K562 (cell line): ENCODE data around the gene ZCCHC14. TPM values are rescaled to one million over a fixed set of nuclear protein-coding genes. Genes with fewer than 3 reads are reported as not detected.

Source experiments
- ATAC-seq: fragments of 200-7000 bp; cut with Tn5 transposase; 3 replicates; pipeline ENCODE4 v1.9.1; 2020; ENCODE audit warnings: moderate library complexity
- BruUV-seq: library from RNA; stranded (reverse); fragments of 400-500 nt; replicated peaks from 2 replicates; lab custom pipeline; 2021; lab: Mats Ljungman, UMichigan
- CTCF ChIA-PET: fragments of 300-600 bp; formaldehyde crosslinking; extraction: SDS; loops from one replicate; lab custom pipeline; 2021; ENCODE audit warnings: low intra/inter-chr PET ratio; lab: Yijun Ruan, JAX
- POLR2A ChIA-PET: fragments of 300-600, 350-650 bp; sonication (Branson Sonifier 250); formaldehyde crosslinking; extraction: SDS; loops from one replicate; lab custom pipeline; 2021; ENCODE audit warnings: antibody characterized with exemption, inconsistent platforms; lab: Yijun Ruan, JAX
- DNase-seq, 4 experiments: peaks; one replicate each; pipeline versions ENCODE4 v3.0.0 to v3.0.0-alpha.2; 2011 to 2018; ENCODE audit warnings: low spot score in 3 of 4, mixed read lengths in 3 of 4; ENCODE audit errors: extremely low read depth in 1 of 4
- FAIRE-seq: peaks from 2 replicates; lab custom pipeline; 2011; peaks lifted over from hg19 to GRCh38; lab: Jason Lieb, UNC
- H2AFZ ChIP-seq: 2 replicates; pipeline ENCODE4 v1.6.0; 2011; ENCODE audit warnings: low read depth, low read length, control low read depth, inconsistent platforms
- H3K27ac ChIP-seq: fragments of 200-600 bp; 3 replicates; pipeline ENCODE4 v1.8.0; 2011; ENCODE audit warnings: low read depth, mild to moderate bottlenecking, control low read depth, inconsistent platforms, low read length, moderate library complexity, mixed read lengths; ENCODE audit errors: extremely low read depth
- H3K27me3 ChIP-seq, 2 experiments: fragments of 300-600 bp in 1 of 2; 2 replicates in 1 of 2; 3 replicates in 1 of 2; pipeline versions ENCODE4 v1.6.0 to v1.8.0; 2011; ENCODE audit warnings: inconsistent platforms in 2 of 2, low read length in 2 of 2, mild to moderate bottlenecking in 1 of 2, mixed read lengths in 1 of 2, moderate library complexity in 1 of 2; ENCODE audit not compliant: control insufficient read depth in 2 of 2, insufficient read depth in 2 of 2
- H3K36me3 ChIP-seq: fragments of 300-600 bp; 3 replicates; pipeline ENCODE4 v1.8.0; 2011; ENCODE audit warnings: mild to moderate bottlenecking, low read length, inconsistent platforms; ENCODE audit not compliant: control insufficient read depth, insufficient read depth
- H3K4me1 ChIP-seq, 2 experiments: fragments of 200-600 bp in 1 of 2; replicated peaks in 1 of 2; 2 replicates in 1 of 2; 3 replicates in 1 of 2; pipeline versions ENCODE4 v1.5.1 to v1.8.0; 2011; ENCODE audit warnings: inconsistent platforms in 2 of 2, low read length in 2 of 2, mild to moderate bottlenecking in 1 of 2, mixed read lengths in 1 of 2, moderate library complexity in 1 of 2; ENCODE audit not compliant: control insufficient read depth in 2 of 2, insufficient read depth in 2 of 2
- H3K4me2 ChIP-seq: 2 replicates; pipeline ENCODE4 v1.6.1; 2011; ENCODE audit warnings: low read length, control low read depth, inconsistent platforms, mixed read lengths; ENCODE audit not compliant: insufficient read depth
- H3K4me3 ChIP-seq: fragments of 200-600 bp; sonication (generic), shearing (Covaris generic); 2 replicates; pipeline ENCODE4 v1.5.1; 2016; ENCODE audit warnings: control low read depth, inconsistent platforms
- H3K79me2 ChIP-seq: fragments of 200-600 bp; 3 replicates; pipeline ENCODE4 v1.8.0; 2011; ENCODE audit warnings: low read length, inconsistent platforms; ENCODE audit not compliant: control insufficient read depth, insufficient read depth
- H3K9ac ChIP-seq, 2 experiments: 2 replicates each; pipeline versions ENCODE4 v1.6.0 to v1.6.1; 2011; ENCODE audit warnings: low read depth in 2 of 2, low read length in 2 of 2, control low read depth in 1 of 2, inconsistent platforms in 1 of 2, mild to moderate bottlenecking in 1 of 2, mixed read lengths in 1 of 2; ENCODE audit not compliant: insufficient read depth in 1 of 2
- H3K9me1 ChIP-seq: one replicate; pipeline ENCODE4 v1.6.0; 2011; ENCODE audit warnings: inconsistent platforms, mild to moderate bottlenecking, low read length, moderate library complexity; ENCODE audit not compliant: control insufficient read depth, insufficient read depth
- H3K9me3 ChIP-seq: replicated peaks from 2 replicates; pipeline ENCODE4 v1.5.1; 2011; ENCODE audit warnings: low read depth, low read length, inconsistent platforms; ENCODE audit not compliant: control insufficient read depth, insufficient read depth
- H4K20me1 ChIP-seq: replicated peaks from 2 replicates; pipeline ENCODE4 v1.6.1; 2011; ENCODE audit warnings: low read length, inconsistent platforms, mixed read lengths; ENCODE audit not compliant: control insufficient read depth, insufficient read depth
- CAMTA2 ChIP-seq: fragments of 250-450 bp; sonication (Bioruptor Pico); conservative IDR thresholded peaks from 2 replicates; pipeline ENCODE4 v1.5.1; 2022
- CHCHD3 ChIP-seq: fragments of 250-450 bp; sonication (Bioruptor Pico); IDR thresholded peaks from 2 replicates; pipeline ENCODE4 v2.1.2; 2022; ENCODE audit warnings: mild to moderate bottlenecking
- CXXC5 ChIP-seq: fragments of 250-450 bp; sonication (Bioruptor Pico); IDR thresholded peaks from 2 replicates; pipeline ENCODE4 v1.8.0; 2022; ENCODE audit warnings: inconsistent platforms, mild to moderate bottlenecking, moderate library complexity
- FOXK2 ChIP-seq, 2 experiments: fragments of 450-650 bp; IDR thresholded peaks in 1 of 2; conservative IDR thresholded peaks in 1 of 2; 2 replicates each; pipeline ENCODE4 v1.6.1; 2016; ENCODE audit warnings: low read depth in 2 of 2, mild to moderate bottlenecking in 1 of 2
- GTF2E2 ChIP-seq: fragments of 200-800 bp; sonication (Bioruptor generic); IDR thresholded peaks from 2 replicates; pipeline ENCODE4 v1.6.1; 2016; ENCODE audit warnings: missing genetic modification characterization, missing compliant biosample characterization
- HDAC6 ChIP-seq: IDR thresholded peaks from 2 replicates; pipeline ENCODE4 v1.6.1; 2012; ENCODE audit warnings: low read depth, mild to moderate bottlenecking, control low read depth, inconsistent platforms, low read length, moderate library complexity
- JUNB ChIP-seq: fragments of 450-650 bp; formaldehyde crosslinking; conservative IDR thresholded peaks from 2 replicates; pipeline ENCODE4 v1.4.0; 2020; ENCODE audit warnings: mild to moderate bottlenecking
- MAZ ChIP-seq, 2 experiments: fragments of 450-650 bp in 1 of 2; sonication (generic) in 1 of 2; formaldehyde crosslinking; IDR thresholded peaks in 1 of 2; conservative IDR thresholded peaks in 1 of 2; 2 replicates each; pipeline versions ENCODE4 v1.4.0 to v1.5.0; 2020; ENCODE audit warnings: mild to moderate bottlenecking in 1 of 2, missing genetic modification reagents in 1 of 2
- MYC ChIP-seq, 2 experiments: fragments of 250-450 bp in 1 of 2; sonication (Bioruptor Pico) in 1 of 2; IDR thresholded peaks; 2 replicates each; pipeline versions ENCODE4 v1.5.1 to v1.6.1; 2012 to 2021; ENCODE audit warnings: low read depth in 2 of 2, borderline replicate concordance in 1 of 2, improper control_type of control experiment in 1 of 2, low read length in 1 of 2, mild to moderate bottlenecking in 1 of 2, moderate library complexity in 1 of 2
- TAF7 ChIP-seq: fragments of 450-650 bp; IDR thresholded peaks from 2 replicates; pipeline ENCODE4 v1.6.1; 2016; ENCODE audit warnings: missing genetic modification characterization, missing compliant biosample characterization
- TARDBP ChIP-seq: fragments of 450-650 bp; IDR thresholded peaks from 2 replicates; pipeline ENCODE4 v1.6.1; 2016
- WGBS: fragments of 100-300 bp; shearing (Covaris generic); methylation state at CpG from one replicate; pipeline ENCODE4 v1.1.6; 2016; ENCODE audit warnings: low coverage, mixed read lengths; ENCODE audit not compliant: insufficient coverage; ENCODE audit errors: missing lambda C conversion rate; 5-methylcytosine and 5-hydroxymethylcytosine counted together
- in situ Hi-C: fragments of 300-500 bp; cut with MboI; formaldehyde crosslinking; loops from 4 replicates; pipeline ENCODE4 v1.15.0; 2018; ENCODE audit warnings: inconsistent platforms, mixed read lengths
- intact Hi-C: fragments of 100-400 bp; cut with micrococcal nuclease; formaldehyde crosslinking; loops from 2 replicates; pipeline ENCODE4 v1.14.2; 2022
- polyA plus RNA-seq, 8 experiments: library from polyadenylated mRNA; depleted of rRNA in 4 of 8; stranded (reverse) in 5 of 8; unstranded in 3 of 8; fragments of >200 nt; fragmentation: Nextera tagmentation in 2 of 8; fragmentation: Illumina TruSeq in 1 of 8; extraction: Ambion mirVana in 2 of 8; extraction: Trizol in 1 of 8; gene quantifications; 2 replicates each; pipeline versions ENCODE4 v1.2.1 to v1.2.3, GENCODE V29; 2011 to 2014; ENCODE audit warnings: inconsistent platforms in 1 of 8, missing spikeins in 1 of 8
- total RNA-seq, 7 experiments: library from RNA; depleted of rRNA in 6 of 7; stranded (reverse); fragments of >200 nt in 6 of 7; fragmentation: Illumina TruSeq in 2 of 7; extraction: Trizol in 2 of 7; gene quantifications; 2 replicates each; pipeline versions ENCODE4 v1.2.1 to v1.2.3, GENCODE V29; 2011 to 2021; ENCODE audit warnings: low replicate concordance in 1 of 7
- TF ChIP-seq, protein P1 (sequence below): sonication (generic); formaldehyde crosslinking; IDR thresholded peaks from 2 replicates; pipeline ENCODE4 v1.8.1; 2023; ENCODE audit warnings: mild to moderate bottlenecking, missing genetic modification reagents
- TF ChIP-seq, protein P2 (sequence below): fragments of 200-800 bp; sonication (Bioruptor generic); IDR thresholded peaks from 2 replicates; pipeline ENCODE4 v1.6.1; 2016; ENCODE audit warnings: missing genetic modification characterization, missing compliant biosample characterization

ZCCHC14 gene
- total and polyA plus RNA-seq, 9 of the 15 experiments (the other 6 are each of a cell fraction or from before 2014, with no cell fraction given): 1.5 to 12.4 (median 2.9) TPM

DNA sequence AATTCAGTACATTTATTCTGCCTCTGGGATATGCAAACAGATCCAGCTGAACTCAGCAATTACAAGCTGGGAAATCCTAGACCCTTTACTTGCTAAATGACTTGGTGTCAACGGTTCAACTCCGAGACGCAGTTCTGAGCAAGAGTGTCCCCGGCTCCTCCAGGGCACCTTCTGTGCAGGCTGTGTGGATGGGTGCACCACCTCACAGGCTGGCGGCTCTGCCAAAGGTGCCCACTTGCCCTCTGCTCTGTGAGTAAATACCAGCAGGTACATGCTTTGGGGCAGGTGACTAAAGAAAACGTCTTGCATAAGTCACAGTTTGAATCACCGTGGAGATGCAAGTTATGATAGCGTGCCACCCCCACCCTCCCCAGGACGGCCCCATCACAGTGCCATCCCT lies 77.4 kb downstream of the ZCCHC14 start:
- H2AFZ ChIP-seq: no peak overlapping the region
- no peak overlapping the region for H3K4me3 ChIP-seq
- FAIRE-seq (no peak), ATAC-seq (no peak), DNase-seq (no peak)
- 84% methylated on average over 5 of the region's 9 CpGs for WGBS
- TF ChIP-seq HDAC6 (no peak), MAZ (CRISPR knock-in tag; conservative IDR thresholded peaks at IDR 0.05 in 1 of 2, IDR thresholded peaks at IDR 0.05 in 1 of 2) (no peak), MYC (IDR thresholded peaks at IDR 0.05; ENCODE audit: low read depth, low read length) (no peak), MYC (CRISPR knock-in tag; IDR thresholded peaks at IDR 0.05; ENCODE audit: borderline replicate concordance, low read depth) (no peak), TAF7 (no peak), CXXC5 (CRISPR knock-in tag) (no peak), JUNB (CRISPR knock-in tag) (no peak), GTF2E2 (tag) (no peak), CHCHD3 (CRISPR knock-in tag) (no peak), FOXK2 (conservative IDR thresholded peaks at IDR 0.05 in 1 of 2, IDR thresholded peaks at IDR 0.05 in 1 of 2; ENCODE audit: low read depth in 2 of 2) (no peak), TARDBP (no peak), CAMTA2 (CRISPR knock-in tag) (no peak)
- TF ChIP-seq, protein P1, sequence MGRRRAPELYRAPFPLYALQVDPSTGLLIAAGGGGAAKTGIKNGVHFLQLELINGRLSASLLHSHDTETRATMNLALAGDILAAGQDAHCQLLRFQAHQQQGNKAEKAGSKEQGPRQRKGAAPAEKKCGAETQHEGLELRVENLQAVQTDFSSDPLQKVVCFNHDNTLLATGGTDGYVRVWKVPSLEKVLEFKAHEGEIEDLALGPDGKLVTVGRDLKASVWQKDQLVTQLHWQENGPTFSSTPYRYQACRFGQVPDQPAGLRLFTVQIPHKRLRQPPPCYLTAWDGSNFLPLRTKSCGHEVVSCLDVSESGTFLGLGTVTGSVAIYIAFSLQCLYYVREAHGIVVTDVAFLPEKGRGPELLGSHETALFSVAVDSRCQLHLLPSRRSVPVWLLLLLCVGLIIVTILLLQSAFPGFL: no peak
- TF ChIP-seq, protein P2, sequence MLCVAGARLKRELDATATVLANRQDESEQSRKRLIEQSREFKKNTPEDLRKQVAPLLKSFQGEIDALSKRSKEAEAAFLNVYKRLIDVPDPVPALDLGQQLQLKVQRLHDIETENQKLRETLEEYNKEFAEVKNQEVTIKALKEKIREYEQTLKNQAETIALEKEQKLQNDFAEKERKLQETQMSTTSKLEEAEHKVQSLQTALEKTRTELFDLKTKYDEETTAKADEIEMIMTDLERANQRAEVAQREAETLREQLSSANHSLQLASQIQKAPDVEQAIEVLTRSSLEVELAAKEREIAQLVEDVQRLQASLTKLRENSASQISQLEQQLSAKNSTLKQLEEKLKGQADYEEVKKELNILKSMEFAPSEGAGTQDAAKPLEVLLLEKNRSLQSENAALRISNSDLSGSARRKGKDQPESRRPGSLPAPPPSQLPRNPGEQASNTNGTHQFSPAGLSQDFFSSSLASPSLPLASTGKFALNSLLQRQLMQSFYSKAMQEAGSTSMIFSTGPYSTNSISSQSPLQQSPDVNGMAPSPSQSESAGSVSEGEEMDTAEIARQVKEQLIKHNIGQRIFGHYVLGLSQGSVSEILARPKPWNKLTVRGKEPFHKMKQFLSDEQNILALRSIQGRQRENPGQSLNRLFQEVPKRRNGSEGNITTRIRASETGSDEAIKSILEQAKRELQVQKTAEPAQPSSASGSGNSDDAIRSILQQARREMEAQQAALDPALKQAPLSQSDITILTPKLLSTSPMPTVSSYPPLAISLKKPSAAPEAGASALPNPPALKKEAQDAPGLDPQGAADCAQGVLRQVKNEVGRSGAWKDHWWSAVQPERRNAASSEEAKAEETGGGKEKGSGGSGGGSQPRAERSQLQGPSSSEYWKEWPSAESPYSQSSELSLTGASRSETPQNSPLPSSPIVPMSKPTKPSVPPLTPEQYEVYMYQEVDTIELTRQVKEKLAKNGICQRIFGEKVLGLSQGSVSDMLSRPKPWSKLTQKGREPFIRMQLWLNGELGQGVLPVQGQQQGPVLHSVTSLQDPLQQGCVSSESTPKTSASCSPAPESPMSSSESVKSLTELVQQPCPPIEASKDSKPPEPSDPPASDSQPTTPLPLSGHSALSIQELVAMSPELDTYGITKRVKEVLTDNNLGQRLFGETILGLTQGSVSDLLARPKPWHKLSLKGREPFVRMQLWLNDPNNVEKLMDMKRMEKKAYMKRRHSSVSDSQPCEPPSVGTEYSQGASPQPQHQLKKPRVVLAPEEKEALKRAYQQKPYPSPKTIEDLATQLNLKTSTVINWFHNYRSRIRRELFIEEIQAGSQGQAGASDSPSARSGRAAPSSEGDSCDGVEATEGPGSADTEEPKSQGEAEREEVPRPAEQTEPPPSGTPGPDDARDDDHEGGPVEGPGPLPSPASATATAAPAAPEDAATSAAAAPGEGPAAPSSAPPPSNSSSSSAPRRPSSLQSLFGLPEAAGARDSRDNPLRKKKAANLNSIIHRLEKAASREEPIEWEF (CRISPR knock-in tag): no peak
- H3K9me3 ChIP-seq: no peaks in the 10 kb centered on the region
- H3K4me1 ChIP-seq: peaks cover 0 to 8% of the 10 kb centered on the region in 2 experiments; a peak in 2 of 5 replicates
- BruUV-seq: no TSS peak
- no peaks in the 10 kb centered on the region for H3K79me2 ChIP-seq
- H3K4me2 ChIP-seq: no peak overlapping the region
- in situ Hi-C loops: no loop called here
- 0 out of 2 replicates have a peak, but pooled peaks cover 4% of the 10 kb centered on the region for H4K20me1 ChIP-seq
- peaks cover 4% of the 10 kb centered on the region for H3K9me1 ChIP-seq
- ChIA-PET POLR2A (no interaction called here), CTCF (interaction anchor here (2.5 kb wide), 1 partner anchor 220 kb away, joined by 17 read pairs; no protein-coding TSS in a partner anchor)
- peaks cover 55% of the 10 kb centered on the region; the same call in 2 of the 3 replicates for H3K36me3 ChIP-seq
- no peak overlapping the region for H3K9ac ChIP-seq
- H3K27me3 ChIP-seq: no peaks in the 10 kb centered on the region; a peak in 1 of 5 replicates
- intact Hi-C loops: loop anchor here (10.0 kb wide), 1 partner anchor 149 kb away; no protein-coding TSS in a partner anchor
- H3K27ac ChIP-seq: no peak overlapping the region
